CD4-positive, alpha-beta T cell treated with Interleukin-15 for 4 hours (primary cell): ENCODE measurements around the gene DTL.

Experiments
- DNase-seq: peaks from one replicate; pipeline ENCODE4 v3.0.0-alpha.2; 2020; ENCODE audit warnings: low spot score

DTL gene

DNA sequence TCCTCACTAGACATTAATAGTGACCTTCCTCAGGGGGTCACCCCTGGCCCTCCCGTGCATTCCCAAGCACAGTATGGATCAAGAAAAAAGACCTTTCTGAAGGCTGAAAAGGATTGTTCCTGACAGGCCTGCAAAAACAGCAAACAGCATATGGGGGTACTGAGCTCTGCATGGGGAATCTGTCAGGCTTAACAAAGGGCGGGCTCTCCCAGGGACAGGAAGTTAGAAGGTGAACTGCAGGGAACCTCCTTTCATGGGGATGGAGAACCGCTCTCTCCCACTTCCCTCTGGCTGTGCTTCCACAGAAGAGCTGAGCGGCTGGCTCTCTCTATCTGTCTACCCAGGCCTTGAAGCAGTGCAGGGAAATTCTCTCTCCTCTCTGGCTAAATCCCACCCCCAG is 91.7 kb downstream of the DTL start:
- no peak for DNase-seq

GRCh38 chr1:212129781-212130180 is 94.2 kb downstream of the DTL start:
- no peak for DNase-seq

GRCh38 chr1:212132025-212132424 is 96.5 kb downstream of the DTL start:
- peak; percentile 8 for DNase-seq

DNA sequence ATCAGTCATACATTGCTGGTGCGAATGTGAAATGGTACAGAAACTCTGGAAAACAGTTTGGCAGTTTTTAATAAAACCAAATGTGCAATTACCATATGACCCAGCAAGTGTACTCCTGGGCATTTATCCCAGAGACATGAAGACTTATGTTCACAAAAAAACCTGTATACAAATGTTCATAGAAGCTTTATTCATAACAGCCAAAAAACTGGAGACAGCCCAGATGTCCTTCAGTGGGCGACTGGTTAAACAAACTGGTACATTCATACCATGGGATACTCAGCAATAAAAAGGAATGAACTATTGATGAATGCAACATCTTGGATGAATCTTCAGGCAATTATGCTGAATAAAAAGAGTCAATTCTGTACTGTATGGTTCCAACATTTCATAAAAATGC is 97.8 kb downstream of the DTL start:
- DNase-seq = no peak

DNA sequence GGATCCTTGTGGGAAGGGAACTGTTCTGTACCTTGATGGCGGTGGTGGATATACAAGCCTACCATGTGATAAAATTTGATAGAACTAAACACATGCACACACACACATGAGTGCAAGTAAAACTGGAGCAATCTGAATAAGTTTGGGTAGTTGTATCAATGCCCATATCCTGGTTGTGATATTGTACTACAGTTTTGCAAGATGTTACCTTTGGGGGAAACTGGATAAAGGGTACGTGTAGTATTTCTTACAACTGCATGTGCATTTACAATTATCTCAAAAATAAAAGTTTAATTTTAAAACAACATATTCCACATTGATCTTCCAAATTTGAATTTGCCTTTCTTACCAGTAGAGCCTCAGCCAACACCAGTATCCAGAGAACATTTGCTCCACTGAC is 99.6 kb downstream of the DTL start:
- no peak for DNase-seq

GRCh38 chr1:212137854-212138253 is 102.3 kb downstream of the DTL start:
- DNase-seq = no peak

GRCh38 chr1:212138457-212138856 is 102.9 kb downstream of the DTL start:
- DNase-seq = no peak

DNA sequence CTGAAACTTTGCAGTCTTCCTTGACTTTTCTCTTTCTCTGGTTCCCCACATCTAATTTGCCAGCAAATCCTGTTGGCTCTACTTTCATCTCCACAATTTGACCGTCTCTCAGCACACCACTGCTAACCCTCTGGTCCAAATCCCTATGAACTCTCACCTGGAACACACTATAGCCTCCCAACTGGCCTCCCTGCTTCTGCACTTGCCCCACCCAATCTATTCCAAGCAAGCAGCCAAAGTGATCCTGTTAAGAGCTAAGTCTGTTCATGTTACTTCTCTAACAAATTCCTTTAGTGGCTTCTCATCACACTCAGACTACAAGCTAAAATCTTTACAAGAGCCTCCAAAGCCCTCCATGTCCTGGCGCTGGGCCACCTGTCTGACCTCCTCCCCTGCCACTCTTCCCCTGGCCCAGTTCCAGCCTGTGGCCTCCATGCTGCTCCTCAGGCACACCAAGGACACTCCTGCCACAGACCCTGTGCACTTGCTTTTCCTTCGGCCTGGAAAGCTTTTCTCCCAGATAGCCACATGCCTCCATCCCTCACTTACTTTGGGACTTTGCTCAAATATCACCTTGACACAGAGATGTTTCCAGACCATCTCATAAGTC is 104.1 kb downstream of the DTL start:
- no peak for DNase-seq

- no peak for DNase-seq
These were observed 105.9 kb downstream of the DTL start for GRCh38 chr1:212141404-212141803.

GRCh38 chr1:212142883-212143530 is 107.5 kb downstream of the DTL start:
- DNase-seq = no peak

DNA sequence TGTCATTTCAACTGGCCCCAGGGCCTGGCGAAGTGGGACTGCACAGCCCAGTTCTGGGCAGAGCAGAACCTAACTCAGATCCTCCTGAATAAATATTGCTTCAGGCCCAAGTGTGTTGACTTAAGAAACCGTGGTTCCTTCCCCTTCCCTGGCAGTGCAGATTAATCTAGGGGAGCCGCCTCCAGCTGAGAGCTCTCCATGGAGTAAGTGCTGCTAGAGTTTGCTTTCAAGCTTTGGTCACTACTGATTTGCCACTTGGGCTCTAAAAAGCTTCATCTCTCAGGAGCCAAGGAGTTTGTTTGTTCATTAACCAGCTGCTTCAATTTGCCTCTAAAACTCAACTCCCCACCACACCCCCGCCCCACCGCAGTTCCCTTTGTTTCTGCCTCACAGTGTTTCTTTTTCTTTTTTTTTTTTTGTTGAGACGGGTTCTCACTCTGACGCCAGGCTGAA is 112.1 kb downstream of the DTL start:
- DNase-seq = no peak

DNA sequence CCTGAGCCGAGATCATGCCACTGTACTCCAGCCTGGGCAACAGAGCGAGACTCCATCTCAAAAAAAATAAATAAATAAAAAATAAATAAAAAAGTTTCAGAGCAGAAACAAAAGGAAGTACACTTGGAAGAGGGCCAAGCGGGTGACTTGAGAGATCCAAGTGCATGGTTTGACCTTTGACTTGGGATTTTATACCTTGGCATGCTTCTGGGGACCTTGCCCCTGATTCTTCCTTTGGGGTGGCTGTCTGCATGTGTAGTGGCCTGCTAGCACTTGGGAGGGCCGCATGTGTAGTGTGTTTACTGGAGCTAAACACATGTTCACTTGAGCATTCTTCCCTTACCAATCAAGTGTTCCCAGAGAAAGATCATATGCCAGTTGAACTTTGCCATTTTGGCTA is 114.0 kb downstream of the DTL start:
- no peak for DNase-seq

DNA sequence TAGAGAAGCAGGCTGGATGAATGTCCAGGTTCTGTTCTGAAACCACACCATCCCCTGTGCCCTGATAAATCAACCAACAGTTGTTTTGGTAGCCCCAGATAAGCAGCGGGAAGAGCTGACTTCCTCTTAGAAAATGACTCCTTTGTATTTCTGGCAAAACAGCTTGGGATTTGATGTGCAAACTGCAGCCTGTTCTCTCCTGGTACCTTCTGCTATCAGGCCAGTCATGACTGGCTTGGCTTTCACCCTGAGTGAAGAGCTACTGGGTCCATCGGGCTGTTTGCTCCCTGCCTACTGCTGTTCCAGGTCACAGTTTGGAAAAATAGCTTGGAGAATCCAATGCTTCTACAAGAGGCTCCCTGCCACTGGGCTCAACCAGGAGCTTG is 116.8 kb downstream of the DTL start:
- no peak for DNase-seq

GRCh38 chr1:212152869-212153268 is 117.3 kb downstream of the DTL start:
- no peak for DNase-seq

DNA sequence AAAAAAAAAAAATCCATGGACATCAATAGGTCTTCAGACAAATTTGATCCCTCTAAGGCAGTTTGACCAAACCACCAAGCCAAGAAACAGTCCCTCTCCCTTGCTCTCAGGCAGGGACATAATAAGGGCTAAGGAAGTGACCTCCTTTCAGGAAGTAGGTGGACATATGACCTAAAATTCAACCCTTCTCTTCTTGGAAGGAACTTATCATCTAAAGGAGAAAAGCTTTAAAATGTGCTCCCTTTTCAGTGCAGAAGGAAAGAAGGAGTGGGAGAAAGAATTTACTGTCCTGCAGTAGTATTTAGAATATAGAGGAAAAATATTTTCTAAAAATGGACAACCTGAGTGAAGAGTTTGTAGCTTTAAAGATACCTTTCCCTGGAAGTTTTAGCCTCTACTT is 118.1 kb downstream of the DTL start:
- DNase-seq = no peak
